Measurements from ENCODE around the gene ULK4.

The ULK4 gene

GRCh38 chr3:41638381-41638780, 323.5 kb downstream of the ULK4 start:
- DNase-seq (ENCODE audit: low spot score): no peak

- no peak for DNase-seq (ENCODE audit: low spot score)
These were observed 329.2 kb downstream of the ULK4 start for GRCh38 chr3:41632700-41633099.

GRCh38 chr3:41630708-41631107, 331.2 kb downstream of the ULK4 start:
- no peak for DNase-seq (ENCODE audit: low spot score)

- DNase-seq (ENCODE audit: low spot score): no peak
These were observed 331.9 kb downstream of the ULK4 start for GRCh38 chr3:41629986-41630385.

GRCh38 chr3:41629072-41629471, 332.8 kb downstream of the ULK4 start:
- DNase-seq (ENCODE audit: low spot score): no peak

- no peak for DNase-seq (ENCODE audit: low spot score)
These were observed 334.3 kb downstream of the ULK4 start for GRCh38 chr3:41627477-41628087.

- DNase-seq (ENCODE audit: low spot score): no peak
These were observed 349.1 kb downstream of the ULK4 start for GRCh38 chr3:41612853-41613252.

GRCh38 chr3:41611008-41611407, 350.9 kb downstream of the ULK4 start:
- no peak for DNase-seq (ENCODE audit: low spot score)

- peak; percentile 70 for DNase-seq (ENCODE audit: low spot score)
These were observed 353.6 kb downstream of the ULK4 start for GRCh38 chr3:41608347-41608746.

- DNase-seq (ENCODE audit: low spot score): no peak
These were observed 358.1 kb downstream of the ULK4 start for GRCh38 chr3:41603807-41604206.

GRCh38 chr3:41602121-41602520, 359.8 kb downstream of the ULK4 start:
- no peak for DNase-seq (ENCODE audit: low spot score)

GRCh38 chr3:41601404-41601987, 360.4 kb downstream of the ULK4 start:
- DNase-seq (ENCODE audit: low spot score): peak; percentile 20

GRCh38 chr3:41600616-41601015, 361.3 kb downstream of the ULK4 start:
- DNase-seq (ENCODE audit: low spot score): no peak

GRCh38 chr3:41599127-41599484, 362.8 kb downstream of the ULK4 start:
- no peak for DNase-seq (ENCODE audit: low spot score)

- no peak for DNase-seq (ENCODE audit: low spot score)
These were observed 363.3 kb downstream of the ULK4 start for GRCh38 chr3:41598402-41599126.

GRCh38 chr3:41593774-41594173, 368.1 kb downstream of the ULK4 start:
- DNase-seq (ENCODE audit: low spot score): no peak

GRCh38 chr3:41592753-41593510, 369.0 kb downstream of the ULK4 start:
- no peak for DNase-seq (ENCODE audit: low spot score)

GRCh38 chr3:41583014-41583413, 378.9 kb downstream of the ULK4 start:
- DNase-seq (ENCODE audit: low spot score): no peak

- DNase-seq (ENCODE audit: low spot score): no peak
These were observed 380.2 kb downstream of the ULK4 start for GRCh38 chr3:41581700-41582099.

- DNase-seq (ENCODE audit: low spot score): no peak
These were observed 381.5 kb downstream of the ULK4 start for GRCh38 chr3:41580274-41580959.

- no peak for DNase-seq (ENCODE audit: low spot score)
These were observed 382.0 kb downstream of the ULK4 start for GRCh38 chr3:41579861-41580260.

GRCh38 chr3:41578798-41579197, 383.1 kb downstream of the ULK4 start:
- DNase-seq (ENCODE audit: low spot score): no peak

All from activated CD4-positive, alpha-beta T cell treated with anti-CD3 and anti-CD28 coated beads, Interleukin-2, Interleukin-4, amounts not matched to agents 100 ng/mL and 50 ng/mL, durations not matched to agents 16 hours and 8 hours (primary cell).